ENCODE data around the gene PECR.

- TF ChIP-seq CTCF (IDR thresholded peaks at IDR 0.05) (no peak), POLR2A (IDR thresholded peaks at IDR 0.05) (no peak)
These were observed 41.7 kb downstream of the PECR start for GRCh38 chr2:216039918-216040317.
